Measurements from ENCODE around the gene KIAA1614.

KIAA1614 gene

DNA sequence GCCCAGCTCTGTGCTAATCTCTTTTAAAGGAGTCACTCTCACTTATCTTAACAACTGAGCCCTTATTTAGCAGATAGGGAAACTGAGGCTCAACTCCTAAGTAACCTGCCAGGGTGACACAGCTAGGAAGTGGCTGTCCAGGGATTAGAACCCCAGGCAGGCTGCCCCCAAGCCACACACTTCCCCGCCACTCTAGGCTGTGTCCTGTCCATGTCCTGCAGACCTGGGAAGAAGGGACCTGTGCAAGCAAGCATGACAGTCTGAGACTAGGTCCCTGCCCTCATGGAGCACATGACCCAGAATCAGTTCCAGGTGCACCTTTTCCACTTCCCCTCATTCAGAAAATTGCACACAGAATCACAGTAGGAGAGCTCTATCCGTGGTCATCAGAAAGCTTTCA is 12.2 kb downstream of the KIAA1614 start:
- H3K4me3 ChIP-seq (ENCODE audit: low read length), result no peak overlapping the region
- TF ChIP-seq CTCF (conservative IDR thresholded peaks at IDR 0.05; ENCODE audit: low read depth, low read length), result no peak
- DNase-seq (ENCODE audit: low read depth), result no peak

GRCh38 chr1:180925471-180926051 is 12.9 kb downstream of the KIAA1614 start:
- TF ChIP-seq CTCF (conservative IDR thresholded peaks at IDR 0.05; ENCODE audit: low read depth, low read length), result no peak
- no peak overlapping the region for H3K4me3 ChIP-seq (ENCODE audit: low read length)
- DNase-seq (ENCODE audit: low read depth), result peak; percentile 12

DNA sequence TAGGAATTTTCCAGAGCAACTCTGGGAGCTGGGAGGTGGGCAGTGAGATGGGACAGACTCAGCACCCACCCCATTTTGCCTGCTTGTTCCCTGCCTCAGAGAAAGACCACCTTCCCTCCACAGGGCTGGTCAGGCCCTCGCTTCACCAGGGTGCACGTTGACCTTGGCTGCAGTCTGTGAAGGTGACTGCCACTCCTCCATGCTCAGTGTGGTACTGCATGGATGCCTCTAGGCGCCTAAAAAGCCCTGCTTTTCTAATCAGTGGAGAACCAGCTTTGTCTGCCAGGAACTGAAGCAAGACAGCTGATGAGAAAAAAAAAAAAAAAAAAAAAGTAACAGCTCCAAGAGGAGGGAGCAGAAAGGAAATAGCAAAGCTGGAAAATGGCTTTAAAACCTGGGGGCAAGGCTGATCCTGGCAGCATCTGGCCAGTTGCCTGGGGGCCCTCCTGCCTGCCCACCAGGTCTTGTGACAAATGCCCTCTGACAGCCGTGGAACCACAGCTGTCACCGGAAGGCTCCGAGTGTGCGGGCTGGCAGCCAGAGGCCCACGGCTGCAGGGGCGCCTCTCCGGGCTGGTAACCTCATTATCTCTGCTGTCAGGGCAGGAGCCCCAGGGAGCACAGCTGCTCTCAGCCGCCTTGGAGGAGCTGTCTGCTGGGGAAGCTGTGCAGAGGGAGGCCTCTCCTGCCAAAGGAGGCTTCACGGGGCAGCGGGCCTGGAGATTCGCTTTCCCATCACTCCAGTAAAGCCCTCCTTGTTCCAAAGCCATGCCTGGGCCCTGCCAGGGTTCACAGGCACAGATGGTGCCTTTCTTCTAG is 13.7 kb downstream of the KIAA1614 start:
- H3K4me3 ChIP-seq (ENCODE audit: low read length), result no peak overlapping the region
- TF ChIP-seq CTCF (conservative IDR thresholded peaks at IDR 0.05; ENCODE audit: low read depth, low read length), result no peak
- peak; percentile 19 for DNase-seq (ENCODE audit: low read depth)

DNA sequence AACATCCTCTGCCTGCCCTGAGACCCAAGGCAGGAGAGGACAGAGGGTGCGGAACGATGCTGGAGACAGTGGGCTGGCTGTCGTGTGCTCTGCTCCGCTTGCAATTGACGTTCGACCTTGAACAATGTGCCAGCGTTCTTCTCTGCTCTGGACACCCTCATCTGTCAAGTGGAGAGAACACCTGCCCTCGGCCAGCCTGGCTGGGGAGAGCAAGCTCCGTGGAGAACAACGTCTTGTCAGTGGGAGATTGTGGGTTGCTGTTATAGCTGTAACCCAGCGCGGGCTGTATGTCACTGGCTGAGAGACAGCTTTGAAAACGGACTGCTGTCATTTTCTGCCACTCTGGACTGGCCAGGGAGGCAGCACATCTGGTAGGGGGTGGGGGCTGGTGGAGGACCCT is 14.7 kb downstream of the KIAA1614 start:
- H3K4me3 ChIP-seq (ENCODE audit: low read length), result no peak overlapping the region
- no peak for TF ChIP-seq CTCF (conservative IDR thresholded peaks at IDR 0.05; ENCODE audit: low read depth, low read length)
- no peak for DNase-seq (ENCODE audit: low read depth)

DNA sequence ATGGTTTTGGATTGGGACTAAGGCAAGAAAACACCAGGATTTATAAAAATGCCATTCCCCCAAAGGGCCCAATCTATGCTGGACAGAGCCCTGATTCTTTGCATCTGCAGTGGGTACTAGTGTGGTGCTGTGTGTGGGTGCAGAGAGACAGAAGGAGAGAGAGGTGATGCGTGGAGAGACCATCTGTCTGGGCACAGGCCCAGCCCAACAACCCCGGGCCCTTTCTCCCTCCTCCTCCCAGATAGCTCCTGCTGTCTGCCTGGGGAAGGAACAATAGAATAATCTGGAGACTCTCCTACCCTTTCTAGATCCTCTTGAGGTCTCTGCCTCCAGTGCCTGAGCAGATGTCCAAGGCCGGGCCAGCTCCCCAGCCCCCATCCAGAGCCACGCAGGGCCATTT is 15.1 kb downstream of the KIAA1614 start:
- no peak overlapping the region for H3K4me3 ChIP-seq (ENCODE audit: low read length)
- no peak for TF ChIP-seq CTCF (conservative IDR thresholded peaks at IDR 0.05; ENCODE audit: low read depth, low read length)
- no peak for DNase-seq (ENCODE audit: low read depth)

DNA sequence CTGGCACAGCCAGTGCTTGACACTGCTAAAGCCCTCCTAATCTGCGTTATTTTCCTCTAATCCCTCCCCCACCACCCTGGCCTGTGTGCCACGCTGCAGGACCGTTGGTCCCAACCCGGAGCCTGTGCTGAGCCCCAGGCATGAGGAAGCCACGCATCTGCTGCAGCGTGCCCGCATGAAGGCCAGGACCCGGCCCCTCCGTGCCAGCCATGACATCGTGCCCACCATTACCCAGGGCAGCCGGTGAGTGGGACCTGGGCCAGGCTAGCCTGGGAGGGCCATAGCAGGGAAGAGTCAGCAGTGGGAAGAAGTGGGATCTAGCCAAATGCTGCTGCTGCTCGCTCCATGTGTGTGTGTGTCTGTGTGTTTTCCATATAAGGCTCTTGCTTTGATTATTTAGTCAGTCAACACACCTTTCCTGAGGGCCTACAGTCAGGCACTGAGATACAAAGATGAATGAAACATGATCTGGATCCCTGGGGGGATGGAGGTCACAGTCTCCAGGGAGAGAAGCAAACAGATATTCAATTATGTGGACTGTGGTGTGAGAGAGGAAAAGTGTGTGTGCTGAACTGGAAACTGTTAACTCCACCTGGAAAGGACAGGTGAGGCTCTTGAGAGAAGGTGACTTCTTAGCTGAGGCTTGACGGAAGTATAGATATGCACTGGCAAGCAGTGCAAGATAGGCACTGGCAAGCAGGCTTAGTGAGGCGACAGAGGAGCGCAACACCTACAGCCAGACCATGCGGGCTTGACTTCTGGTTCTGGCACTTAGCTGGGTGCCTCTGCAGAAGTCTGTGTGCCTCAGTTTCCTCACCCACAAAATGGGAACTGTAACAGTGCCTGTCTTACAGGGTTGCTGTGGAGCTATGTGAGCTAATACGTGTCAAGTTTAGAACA is 15.9 kb downstream of the KIAA1614 start:
- no peak for DNase-seq (ENCODE audit: low read depth)
- no peak overlapping the region for H3K4me3 ChIP-seq (ENCODE audit: low read length)
- TF ChIP-seq CTCF (conservative IDR thresholded peaks at IDR 0.05; ENCODE audit: low read depth, low read length), result no peak

All from retinal pigment epithelial cell (primary cell).